HG03045 (cell line): Measurements from ENCODE around the gene VASP.
"Not testable (repeated sequence)": the region's sequence is repeated elsewhere in the genome, so short reads cannot be mapped to it uniquely, and the experiment has no call there.

Experiments
- ATAC-seq: cut with Tn5 transposase; IDR thresholded peaks from one replicate; pipeline ENCODE4 v1.9.1; 2021; ENCODE audit warnings: mild to moderate bottlenecking, moderate library complexity; ENCODE audit not compliant: unreplicated experiment

VASP gene

DNA sequence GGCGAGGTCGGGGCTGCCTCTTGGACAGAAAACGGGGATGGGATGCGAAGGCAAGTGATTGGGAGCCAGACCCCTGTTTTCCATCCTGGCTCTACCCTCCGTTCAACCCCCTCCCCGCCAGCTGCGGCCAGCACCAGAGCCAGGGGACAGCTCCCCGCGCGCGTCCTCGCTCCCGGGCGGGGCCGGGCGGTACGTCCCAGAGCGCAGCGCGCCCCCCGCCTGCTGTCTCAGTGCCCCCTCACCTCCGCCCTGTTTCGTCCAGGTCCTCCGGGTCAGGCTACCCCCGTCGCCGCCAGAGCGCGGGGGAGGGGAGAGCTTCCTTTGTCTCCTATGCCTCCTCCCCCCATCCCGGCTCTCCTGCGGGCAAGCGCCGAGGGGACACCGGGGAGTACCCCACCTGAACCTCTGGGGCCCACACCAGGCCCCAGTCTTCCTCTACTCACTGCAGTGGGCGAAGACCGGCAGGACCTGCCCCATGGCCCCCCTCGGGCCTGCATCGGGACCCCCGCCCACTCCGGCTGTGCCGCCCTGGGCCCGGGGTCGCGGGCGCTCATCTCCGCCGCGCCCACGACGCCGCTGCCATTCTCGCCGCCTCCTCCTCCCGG lies 10.8 kb upstream of the VASP start:
- ATAC-seq = no peak

DNA sequence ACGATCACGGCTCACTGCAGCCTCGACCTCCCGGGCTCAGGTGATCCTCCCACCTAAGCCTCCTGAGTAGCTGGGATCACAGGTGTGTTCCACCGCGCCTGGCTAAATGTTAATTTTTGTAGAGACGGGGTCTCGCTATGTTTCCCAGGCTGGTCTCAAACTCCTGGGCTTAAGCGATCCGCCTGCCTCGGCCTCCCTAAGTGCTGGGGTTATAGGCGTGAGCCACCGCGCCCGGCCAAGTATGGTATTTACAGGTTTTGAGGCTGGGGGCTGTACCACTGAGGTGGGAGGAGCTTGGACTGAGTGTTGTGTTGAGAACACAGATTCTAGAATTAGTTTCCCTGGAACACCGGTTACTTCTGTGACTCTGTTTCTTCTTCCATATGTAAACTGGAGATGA lies 9.5 kb upstream of the VASP start:
- ATAC-seq = no peak

- ATAC-seq = no peak
Measured at GRCh38 chr19:45498411-45499195, 8.7 kb upstream of the VASP start, which contains the start of gene PPM1N. Gene PPM1N (plus strand): TSS chr19:45498443. CDS start chr19:45498473, 30 bp downstream.

- no peak for ATAC-seq
Measured at GRCh38 chr19:45499196-45500180, 7.8 kb upstream of the VASP start.

DNA sequence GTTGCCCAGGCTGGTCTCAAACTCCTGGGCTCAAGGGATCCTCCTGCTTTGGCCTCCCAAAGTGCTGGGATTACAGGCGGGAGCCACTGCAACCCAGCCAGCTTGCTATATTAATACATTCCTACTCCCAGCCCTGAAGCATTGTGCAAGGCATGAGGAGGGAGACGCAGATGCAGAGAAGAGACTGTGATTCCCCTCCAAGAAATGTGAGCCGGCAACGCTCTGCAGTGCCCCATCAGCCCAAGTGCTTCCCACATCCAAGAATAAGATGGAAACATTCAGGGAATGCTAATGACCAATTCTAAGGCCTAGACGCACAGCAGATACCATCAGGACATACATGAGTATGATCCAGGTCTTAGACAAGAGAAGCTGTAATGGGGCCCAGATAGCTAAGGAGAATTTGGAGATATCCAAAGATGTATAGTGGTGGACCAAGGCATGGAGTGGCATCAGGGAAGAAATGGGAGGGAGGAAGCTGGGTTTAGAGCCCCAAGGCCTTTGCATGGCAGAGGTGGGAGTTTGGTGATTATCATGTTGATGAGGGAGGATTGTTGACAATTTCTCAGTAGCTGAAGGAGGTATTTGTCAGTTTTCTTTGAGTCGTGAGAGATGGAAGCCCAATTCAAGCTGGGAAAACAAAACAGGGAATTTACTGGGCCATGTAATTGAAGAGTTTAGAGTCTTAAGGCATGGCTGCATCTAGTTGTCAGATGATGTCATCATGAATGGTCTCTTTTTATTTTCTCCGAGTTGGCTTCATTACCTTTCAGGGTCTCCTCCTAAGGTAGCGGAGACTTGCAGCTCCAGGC lies 6.2 kb upstream of the VASP start:
- no peak for ATAC-seq

DNA sequence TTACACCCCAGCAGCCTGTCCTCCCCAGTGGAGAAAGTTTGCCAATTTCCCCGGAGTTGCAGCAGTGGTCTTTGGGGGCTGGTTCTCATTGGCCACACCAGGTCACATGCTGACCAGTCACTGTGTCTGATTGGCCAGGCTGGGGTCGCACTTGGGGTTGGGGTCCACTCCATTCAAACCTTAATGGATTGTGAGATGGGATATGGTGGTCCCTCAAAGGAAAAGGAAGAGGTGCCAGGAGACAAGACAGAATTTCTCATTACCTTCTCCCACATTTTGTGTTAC lies 5.6 kb upstream of the VASP start:
- no peak for ATAC-seq

- ATAC-seq = no peak
Measured at GRCh38 chr19:45502111-45502510, 5.2 kb upstream of the VASP start.

- ATAC-seq = no peak
Measured at GRCh38 chr19:45503909-45504308, 3.4 kb upstream of the VASP start.

- ATAC-seq = no peak
Measured at GRCh38 chr19:45505151-45505995, 1.9 kb upstream of the VASP start.

GRCh38 chr19:45505996-45506245 lies 1.4 kb upstream of the VASP start:
- no peak for ATAC-seq

- peak; percentile 56 for ATAC-seq
Measured at GRCh38 chr19:45506246-45506988, 862 bp upstream of the VASP start.

- no peak for ATAC-seq
Measured at GRCh38 chr19:45507872-45508416, 665 bp downstream of the VASP start.

GRCh38 chr19:45508417-45508860 lies 1.2 kb downstream of the VASP start:
- no peak for ATAC-seq

DNA sequence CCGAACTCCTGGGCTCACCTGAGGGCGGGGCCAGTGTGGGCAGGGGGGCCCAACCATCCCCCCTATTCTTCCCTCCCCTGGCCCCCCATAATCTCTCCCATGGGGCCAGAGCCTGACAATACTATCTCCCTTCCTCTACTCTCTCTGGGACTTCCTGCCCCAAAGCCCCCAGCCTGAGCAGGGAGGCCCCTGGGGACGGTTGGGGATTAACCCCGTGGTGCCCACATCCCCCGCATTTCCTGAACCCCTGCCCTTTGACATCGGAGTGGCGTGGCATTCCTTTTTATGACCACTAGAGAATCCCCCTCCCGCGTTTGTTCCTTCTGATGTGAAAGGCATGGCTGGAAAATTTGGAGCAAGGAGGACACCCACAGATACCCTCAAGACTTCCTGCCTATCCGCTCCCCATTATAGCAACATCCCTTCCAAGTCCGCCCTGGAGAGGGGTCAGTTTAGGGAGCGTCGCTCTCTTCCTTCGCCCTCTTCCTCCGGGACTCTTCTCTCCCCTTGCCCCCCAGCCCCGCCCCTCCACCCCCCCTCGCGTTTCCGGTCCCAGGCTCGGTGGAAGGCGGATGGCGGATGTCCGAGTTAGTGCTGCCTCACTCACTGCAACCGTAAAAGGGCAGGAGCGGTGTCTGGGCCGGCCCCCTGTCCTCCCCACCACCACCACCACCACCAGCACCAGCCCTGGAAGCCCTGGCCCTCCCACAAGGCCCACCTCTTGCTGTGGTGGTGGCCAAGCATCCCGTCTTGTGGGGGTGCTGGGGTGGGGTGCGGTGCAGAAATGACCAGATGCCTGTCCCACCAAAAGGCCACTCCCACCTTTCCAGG lies 1.8 kb downstream of the VASP start:
- no peak for ATAC-seq

- no peak for ATAC-seq
Measured at GRCh38 chr19:45509692-45510015, 2.4 kb downstream of the VASP start.

DNA sequence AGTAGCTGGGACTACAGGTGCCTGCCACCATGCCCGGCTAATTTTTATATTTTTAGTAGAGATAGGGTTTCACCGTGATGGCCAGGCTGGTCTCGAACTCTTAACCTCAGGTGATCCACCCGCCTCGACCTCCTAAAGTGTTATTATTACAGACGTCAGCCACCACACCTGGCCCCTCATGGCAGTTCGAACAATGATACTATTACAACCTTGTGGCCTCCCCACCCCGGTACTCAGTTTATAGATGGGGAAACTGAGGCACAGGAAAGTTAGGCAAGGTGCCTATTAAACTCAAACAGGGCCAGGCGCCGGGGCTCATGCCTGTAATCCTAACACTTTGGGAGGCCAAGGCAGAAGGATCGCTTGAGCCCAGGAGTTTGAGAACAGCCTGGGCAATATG lies 3.1 kb downstream of the VASP start:
- not testable (repeated sequence) for ATAC-seq

- ATAC-seq = no peak
Measured at GRCh38 chr19:45511074-45511473, 3.8 kb downstream of the VASP start.

DNA sequence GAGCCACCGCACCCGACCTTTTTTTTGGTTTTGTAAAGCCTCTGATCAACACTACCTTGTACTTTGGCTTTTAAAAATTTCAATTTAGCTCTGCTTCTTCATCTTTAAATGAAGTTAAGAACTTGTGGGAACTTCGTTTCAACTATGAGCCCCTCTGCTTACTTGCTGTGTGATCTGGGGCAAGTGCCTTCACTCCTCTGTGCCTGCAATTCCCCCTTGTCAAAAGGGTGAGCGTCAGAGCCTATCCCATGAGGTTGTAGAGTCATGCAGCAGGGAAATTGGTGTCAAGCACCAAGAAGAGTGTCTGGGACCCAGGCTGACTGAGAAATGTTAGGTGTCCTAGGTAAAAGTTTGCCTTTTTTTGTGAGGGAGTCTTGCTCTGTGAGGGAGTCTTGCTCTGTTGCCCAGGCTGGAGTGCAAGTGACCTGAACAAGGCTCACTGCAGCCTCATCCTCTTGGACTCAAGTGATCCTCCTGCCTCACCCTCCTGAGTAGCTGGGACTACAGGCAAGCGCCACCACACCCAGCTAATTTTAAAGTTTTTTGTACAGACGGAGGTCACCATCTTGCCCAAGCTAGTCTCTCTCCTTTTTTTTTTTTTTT lies 5.7 kb downstream of the VASP start:
- no peak for ATAC-seq
